Measurements from ENCODE around the gene MBNL3.

Gene MBNL3

DNA sequence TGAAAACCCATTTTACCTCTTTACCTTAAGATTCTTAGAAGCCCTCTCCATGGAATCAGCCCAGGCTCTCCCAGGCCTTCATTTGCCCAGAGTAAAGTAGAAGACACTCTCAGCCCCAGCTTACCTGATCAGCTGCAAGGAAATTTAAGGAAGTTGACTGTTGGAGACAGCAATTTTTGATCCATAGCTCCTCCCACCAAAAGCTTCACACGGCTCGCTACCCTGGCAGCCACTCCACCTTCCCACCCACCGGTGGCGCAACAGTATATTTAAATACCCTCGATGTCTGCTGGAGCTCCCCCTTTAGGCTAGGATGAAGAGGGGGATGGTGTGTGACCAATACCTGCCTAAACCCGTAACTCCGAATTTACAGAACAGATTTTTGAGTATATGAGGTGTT is 75.4 kb downstream of the MBNL3 start:
- DNase-seq, result no peak

GRCh38 chrX:132412208-132412607 is 76.6 kb downstream of the MBNL3 start:
- no peak for DNase-seq

DNA sequence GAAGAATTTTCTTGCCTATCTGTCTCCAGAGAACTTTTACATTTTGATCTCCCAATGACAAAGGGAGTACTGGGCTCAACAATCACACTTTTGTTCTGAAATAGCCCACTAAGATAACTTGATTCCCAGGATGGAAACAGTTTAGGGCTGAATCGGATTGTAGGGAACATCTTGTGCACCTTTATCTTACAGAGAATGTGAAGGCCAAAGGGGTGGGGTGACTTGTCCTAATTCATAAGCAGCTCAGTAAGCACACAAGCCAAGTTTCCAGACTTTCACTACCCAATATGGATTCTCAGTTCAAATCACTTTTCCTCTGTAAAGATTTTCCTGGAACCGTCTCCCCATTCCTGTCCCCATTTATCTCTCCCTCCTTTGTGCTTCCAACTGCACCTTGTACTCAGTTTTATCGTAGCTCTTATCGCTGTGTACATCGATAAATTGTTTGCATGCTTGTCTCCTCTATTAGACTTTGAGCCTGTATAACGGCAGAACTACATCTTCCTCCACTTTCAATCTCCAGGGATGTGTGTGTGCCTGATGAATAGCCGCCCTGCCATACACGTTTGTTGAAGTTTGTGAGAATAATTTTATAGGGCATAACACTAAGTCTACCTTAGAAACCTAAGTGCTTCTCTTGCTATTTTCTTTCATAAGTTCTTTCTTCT is 77.4 kb downstream of the MBNL3 start:
- no peak for DNase-seq

GRCh38 chrX:132409780-132410556 is 78.9 kb downstream of the MBNL3 start:
- DNase-seq, result no peak

- no peak for DNase-seq
These were observed 81.1 kb downstream of the MBNL3 start for GRCh38 chrX:132407691-132408090.

GRCh38 chrX:132406106-132406505 is 82.7 kb downstream of the MBNL3 start:
- no peak for DNase-seq

GRCh38 chrX:132404266-132404665 is 84.6 kb downstream of the MBNL3 start:
- no peak for DNase-seq

DNA sequence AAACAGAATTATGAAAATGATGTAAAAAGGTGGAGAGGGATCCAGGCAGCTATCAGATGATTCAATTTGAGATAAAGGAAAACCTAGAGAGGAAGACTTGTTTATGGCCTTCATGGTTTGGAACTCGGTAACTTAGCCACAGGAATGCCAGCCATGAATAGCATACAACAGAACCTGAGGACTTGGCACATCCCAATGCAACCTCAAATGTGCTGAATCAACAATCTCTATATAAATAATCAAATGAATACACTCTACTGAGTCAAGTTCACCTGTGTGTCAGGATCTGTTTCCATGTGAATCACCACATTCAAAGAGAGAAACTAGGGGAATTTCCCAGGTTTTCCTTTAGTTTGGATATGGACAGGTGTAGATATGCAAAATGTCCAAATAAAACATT is 86.9 kb downstream of the MBNL3 start:
- DNase-seq, result no peak

DNA sequence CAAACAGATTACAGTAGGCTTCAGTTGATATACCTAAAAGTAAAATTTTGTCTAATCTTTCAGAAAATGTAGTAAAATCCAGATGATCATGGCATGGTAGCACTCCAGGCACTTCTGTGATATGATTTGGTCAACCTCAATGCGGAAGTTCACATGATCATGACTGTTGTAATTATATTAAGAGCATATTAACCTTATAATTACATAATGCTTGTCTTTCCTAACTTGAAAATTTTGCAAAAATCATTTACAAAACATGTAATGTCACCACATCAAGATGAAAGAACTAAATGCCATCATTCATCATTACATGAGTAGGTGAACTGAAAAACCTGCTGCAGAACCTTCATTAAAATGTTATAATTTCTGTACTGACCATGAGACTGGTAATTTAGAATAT is 88.1 kb downstream of the MBNL3 start:
- no peak for DNase-seq

DNA sequence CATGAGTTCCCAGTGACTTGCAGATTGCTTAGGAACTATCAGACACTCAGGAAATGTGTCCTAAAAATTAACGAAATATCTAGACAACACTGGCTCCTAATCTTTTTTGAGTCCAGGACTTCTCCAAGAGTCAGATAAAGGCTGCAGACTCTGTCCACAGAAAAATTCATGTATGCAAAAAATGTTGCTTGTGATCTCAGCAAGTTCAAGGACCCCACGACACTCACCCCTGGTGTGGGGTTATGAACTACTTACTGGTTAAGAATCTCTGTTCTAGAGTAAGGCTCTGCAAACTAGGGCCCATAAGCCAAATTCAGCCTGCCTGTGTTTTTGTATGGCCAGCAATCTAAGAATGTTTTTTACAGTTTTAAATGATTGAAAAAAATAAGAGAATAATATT is 93.2 kb downstream of the MBNL3 start:
- DNase-seq, result no peak

GRCh38 chrX:132395026-132395425 is 93.8 kb downstream of the MBNL3 start:
- no peak for DNase-seq

DNA sequence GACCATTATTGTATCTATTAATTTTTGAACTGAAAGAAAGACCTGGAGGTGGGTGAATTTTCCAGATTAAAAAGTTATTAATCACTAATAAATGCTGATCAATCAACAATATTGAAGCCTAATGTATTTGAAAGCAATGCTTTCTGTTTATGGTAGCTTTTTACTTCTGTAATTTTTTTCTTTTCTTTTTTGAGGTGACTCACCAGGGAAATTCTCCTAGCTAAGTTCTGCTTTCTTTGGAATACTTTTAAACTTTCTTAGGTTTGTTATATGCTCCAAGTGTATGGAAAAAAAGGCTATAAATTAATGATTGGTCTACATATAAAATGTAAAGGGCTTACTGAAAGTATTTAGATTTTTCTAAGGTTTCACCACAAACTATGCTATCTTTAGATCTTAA is 94.2 kb downstream of the MBNL3 start:
- DNase-seq, result no peak

- no peak for DNase-seq
These were observed 94.8 kb downstream of the MBNL3 start for GRCh38 chrX:132393992-132394391.

- no peak for DNase-seq
These were observed 95.4 kb downstream of the MBNL3 start for GRCh38 chrX:132393485-132393884.

- no peak for DNase-seq
These were observed 95.8 kb downstream of the MBNL3 start for GRCh38 chrX:132393085-132393484.

DNA sequence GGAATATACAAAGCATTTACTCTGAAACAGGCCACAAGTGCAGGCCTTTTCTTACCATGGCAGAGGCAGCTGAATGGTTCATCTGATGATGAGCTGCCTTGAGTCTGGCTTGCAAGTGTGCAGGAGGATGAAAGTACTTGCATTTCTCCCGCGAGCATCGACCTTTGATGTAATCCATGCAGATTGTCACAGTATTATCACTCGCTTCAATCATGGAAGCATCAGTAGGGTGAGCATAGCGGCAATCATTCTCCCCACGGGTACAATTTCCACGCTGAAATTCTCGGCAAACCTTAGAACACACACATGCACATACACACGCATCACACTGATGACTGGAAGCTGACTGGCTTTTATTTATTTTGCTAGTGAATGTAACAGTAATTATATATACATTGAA is 98.0 kb downstream of the MBNL3 start:
- DNase-seq, result no peak

GRCh38 chrX:132389480-132389879 is 99.4 kb downstream of the MBNL3 start:
- no peak for DNase-seq

DNA sequence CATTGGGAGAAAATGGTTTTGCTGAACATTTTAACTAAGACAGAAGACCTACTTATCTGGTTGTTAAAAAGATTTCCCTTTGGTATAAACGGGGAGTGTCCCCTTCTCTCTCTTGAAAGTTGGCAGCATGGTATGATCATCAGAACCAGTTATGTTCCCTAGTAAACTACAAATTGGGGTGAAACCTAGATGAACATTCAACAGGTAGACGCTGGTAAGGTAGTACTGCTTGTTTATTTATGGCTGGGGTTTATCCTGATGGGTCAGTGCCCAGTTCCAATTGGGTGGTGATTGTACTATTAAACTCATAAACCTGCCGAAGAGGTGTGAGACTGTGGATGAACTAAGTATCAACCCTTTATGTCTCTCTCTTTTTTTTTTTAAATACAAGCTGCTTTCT is 100.5 kb downstream of the MBNL3 start:
- no peak for DNase-seq

- DNase-seq, result no peak
These were observed 104.5 kb downstream of the MBNL3 start for GRCh38 chrX:132384301-132384700.

DNA sequence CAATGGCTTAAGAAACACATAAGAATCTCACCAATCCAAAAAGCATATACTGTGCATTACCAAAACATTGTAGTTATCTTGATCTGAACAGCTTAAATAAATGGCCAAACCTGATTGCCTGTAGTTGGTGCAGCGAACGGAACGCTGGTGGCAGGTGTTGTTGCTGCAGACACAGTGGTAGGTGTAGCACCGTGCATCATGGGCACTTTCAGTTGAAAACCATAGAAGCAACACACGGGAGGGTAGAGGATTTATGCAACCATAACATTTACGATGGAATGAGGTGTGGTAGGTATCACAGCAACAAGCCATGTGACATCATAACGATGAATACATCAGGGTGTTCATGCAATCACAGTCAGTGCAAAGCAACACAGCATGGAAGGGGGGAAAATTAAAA is 106.8 kb downstream of the MBNL3 start:
- DNase-seq, result no peak

DNA sequence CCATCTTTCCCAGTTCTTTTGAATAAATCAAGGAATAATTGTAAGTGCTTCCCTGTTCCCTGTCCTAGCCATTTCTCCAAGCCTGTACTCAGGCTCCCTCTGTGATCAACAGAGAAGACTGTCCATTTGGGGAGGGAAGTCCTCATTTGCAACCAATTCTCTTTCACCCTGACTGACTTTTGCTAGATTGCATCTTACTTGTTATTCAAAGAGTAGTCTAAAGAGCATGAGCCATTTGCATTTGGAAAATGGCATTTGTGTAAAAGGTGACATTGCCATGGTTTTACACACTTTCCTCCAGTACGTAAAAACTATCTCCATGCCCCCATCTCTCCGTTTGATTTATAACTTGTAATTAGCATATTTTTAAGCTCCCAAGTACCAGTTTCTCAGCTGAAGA is 110.6 kb downstream of the MBNL3 start:
- DNase-seq, result no peak

GRCh38 chrX:132375941-132376340 is 112.9 kb downstream of the MBNL3 start:
- no peak for DNase-seq

- no peak for DNase-seq
These were observed 115.2 kb downstream of the MBNL3 start for GRCh38 chrX:132373610-132374009.

DNA sequence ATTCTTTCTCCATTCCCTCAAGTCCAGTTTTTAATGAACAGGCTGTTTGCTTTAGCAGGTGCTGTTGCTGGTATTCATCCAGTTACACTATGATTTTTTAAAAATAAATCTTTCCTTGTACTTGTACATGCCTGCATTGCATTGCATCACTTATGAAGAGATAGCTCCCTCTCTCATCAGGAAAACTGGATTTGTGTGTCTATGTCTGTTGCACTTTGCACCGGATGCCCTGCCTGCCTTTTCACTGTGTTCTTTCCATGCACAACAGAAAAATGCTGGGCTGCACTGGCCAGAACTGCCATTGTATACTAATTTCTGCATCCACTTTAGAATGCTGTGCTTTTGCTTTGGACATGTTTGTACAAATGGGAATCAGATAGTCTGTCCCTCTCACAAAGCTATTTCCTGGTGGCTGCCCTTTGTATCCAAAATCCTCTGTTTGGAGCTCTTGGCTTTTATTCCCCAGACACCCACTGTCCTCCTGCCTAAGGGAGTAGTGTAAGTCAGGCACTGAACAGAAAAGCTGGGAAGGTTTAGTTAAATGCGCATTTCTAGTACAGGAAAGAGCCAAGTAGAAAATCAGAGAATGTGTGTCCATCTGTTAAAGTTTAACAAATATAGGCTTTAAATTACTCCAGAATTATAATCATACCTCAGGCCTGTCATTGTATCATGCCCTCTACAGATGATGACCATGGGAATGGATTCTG is 119.1 kb downstream of the MBNL3 start:
- no peak for DNase-seq

Measured in activated CD4-positive, alpha-beta T cell treated with anti-CD3 and anti-CD28 coated beads, Interleukin-2, amount 50 U/mL, for 48 hours (primary cell).